ENCODE results near the gene CFLAR.
"Not testable (repeated sequence)": the region's sequence is repeated elsewhere in the genome, so short reads cannot be mapped to it uniquely, and the experiment has no call there.

CFLAR gene

GRCh38 chr2:201167546-201167945 is 51.6 kb downstream of the CFLAR start:
- DNase-seq (ENCODE audit: low read depth), result no peak
- TF ChIP-seq CTCF (conservative IDR thresholded peaks at IDR 0.05; ENCODE audit: low read length), result no peak
- H3K4me3 ChIP-seq (ENCODE audit: low read length), result no peak overlapping the region

- not testable (repeated sequence) for H3K4me3 ChIP-seq (ENCODE audit: low read length); DNase-seq (ENCODE audit: low read depth)
Observed at GRCh38 chr2:201168496-201168895, 52.5 kb downstream of the CFLAR start.

GRCh38 chr2:201171259-201171814 is 55.4 kb downstream of the CFLAR start:
- no peak for DNase-seq (ENCODE audit: low read depth)
- no peak for TF ChIP-seq CTCF (conservative IDR thresholded peaks at IDR 0.05; ENCODE audit: low read length)
- H3K4me3 ChIP-seq (ENCODE audit: low read length), result no peak overlapping the region

- no peak overlapping the region for H3K4me3 ChIP-seq (ENCODE audit: low read length)
- DNase-seq (ENCODE audit: low read depth), result no peak
- TF ChIP-seq CTCF (conservative IDR thresholded peaks at IDR 0.05; ENCODE audit: low read length), result no peak
Observed at GRCh38 chr2:201172279-201172678, 56.3 kb downstream of the CFLAR start.

- no peak overlapping the region for H3K4me3 ChIP-seq (ENCODE audit: low read length)
- DNase-seq (ENCODE audit: low read depth), result no peak
- no peak for TF ChIP-seq CTCF (conservative IDR thresholded peaks at IDR 0.05; ENCODE audit: low read length)
Observed at GRCh38 chr2:201174687-201175086, 58.7 kb downstream of the CFLAR start.

- no peak for DNase-seq (ENCODE audit: low read depth)
- no peak for TF ChIP-seq CTCF (conservative IDR thresholded peaks at IDR 0.05; ENCODE audit: low read length)
- H3K4me3 ChIP-seq (ENCODE audit: low read length), result no peak overlapping the region
Observed at GRCh38 chr2:201176081-201176481, 60.1 kb downstream of the CFLAR start.

GRCh38 chr2:201180010-201180409 is 64.0 kb downstream of the CFLAR start:
- TF ChIP-seq CTCF (conservative IDR thresholded peaks at IDR 0.05; ENCODE audit: low read length), result no peak
- H3K4me3 ChIP-seq (ENCODE audit: low read length), result no peak overlapping the region
- no peak for DNase-seq (ENCODE audit: low read depth)

All from AG10803 (cell line).